Measurements from ENCODE around the gene TOR2A. TPM values are rescaled to one million over a fixed set of nuclear protein-coding genes. Genes with fewer than 3 reads are reported as not detected.

TOR2A gene
- total RNA-seq (2021; fragmentation: NEBNext Ultra II Directional; extraction: Animal tissue kit (Norgen Biotek cat#: 25700)) = 18.4 and 18.7 TPM in 2 replicates
- polyA plus RNA-seq (2011; rRNA removed) = 24.9 and 34.2 TPM in 2 replicates
- polyA plus RNA-seq (2011; cell fraction: cytosol; rRNA removed) = 18.8 TPM
- 24.8 TPM for polyA plus RNA-seq (2011; cell fraction: nucleus; rRNA removed)
- polyA plus RNA-seq (2012, experiment 1 of 2) = 10.1 to 23.2 TPM (median 21.4 TPM) in 4 replicates
- polyA plus RNA-seq (2012, experiment 2 of 2) = 18.1 TPM
- polyA plus RNA-seq (2013, experiment 1 of 2) = 18.7 TPM
- polyA plus RNA-seq (2013, experiment 2 of 2) = 21.8 TPM
- 4.3 and 4.4 TPM in 2 replicates for polyA minus RNA-seq (2011; rRNA and poly(A)+ RNA removed)
- 11.2 TPM for polyA minus RNA-seq (2011; cell fraction: cytosol; rRNA and poly(A)+ RNA removed)
- 9.3 TPM for polyA minus RNA-seq (2011; cell fraction: nucleus; rRNA and poly(A)+ RNA removed)
- long read RNA-seq, experiment 1, transcript TOR2A-209 (4 exons, 933 nt) = major isoform, 12 of 27 reads
- long read RNA-seq, experiment 1, partial matches to known transcripts = 2 of 27 reads
- long read RNA-seq, experiment 1, other reads (novel, unspliced or antisense) = 8 of 27 reads
- long read RNA-seq, experiment 2 = 0 reads

DNA sequence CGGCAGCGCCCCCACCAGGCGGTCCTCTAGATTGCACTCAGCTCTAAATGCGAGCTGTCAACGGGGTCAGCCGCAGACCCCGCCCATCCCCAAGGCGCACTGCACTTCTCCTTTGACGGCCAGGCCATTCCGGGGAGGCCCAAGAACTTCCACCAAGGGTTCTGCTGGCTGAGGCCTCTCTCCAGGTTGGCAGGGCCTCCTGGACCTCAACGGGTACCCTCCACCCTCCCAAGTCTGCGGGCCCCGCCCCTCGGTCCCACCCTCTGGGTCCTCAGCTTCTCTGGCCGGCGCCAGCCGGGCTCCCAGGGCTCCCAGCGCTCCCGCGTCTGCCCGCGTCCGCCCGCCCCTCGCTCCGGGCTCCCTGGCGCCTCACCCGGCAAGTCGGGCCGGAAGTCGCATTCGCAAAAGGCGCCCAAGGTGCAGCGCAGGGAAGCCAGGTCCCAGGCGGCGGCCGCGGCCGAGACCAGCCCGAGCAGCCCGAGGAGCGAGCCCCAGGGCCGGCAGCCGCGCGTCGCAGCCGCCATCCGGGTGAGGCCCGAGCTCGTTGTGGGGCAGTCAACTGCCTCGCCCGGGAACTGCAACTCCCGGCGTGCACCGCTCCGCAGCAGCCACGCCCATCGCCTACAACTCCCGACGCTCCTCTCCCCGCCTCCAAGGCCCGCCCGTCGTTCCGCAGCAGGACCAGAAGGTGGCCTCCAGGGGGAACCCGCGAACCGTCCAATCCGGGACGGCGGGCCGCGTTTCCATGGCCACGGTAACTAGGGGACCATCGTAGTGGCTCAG, at the start of gene TOR2A:
TOR2A (minus strand) TSS at position 548 of the 783 bp plus-strand sequence; CDS start at position 524, 24 bp downstream.
- peak within 1 kb of the TSS; percentile 37 for H2BK15ac ChIP-seq (ENCODE audit: low read length)
- peak within 1 kb of the TSS; percentile 46; the same call in 1 of the 2 replicates for H3K27ac ChIP-seq (ENCODE audit: low read depth, low read length)
- no peaks in the 10 kb centered on the region for H3K9me3 ChIP-seq (ENCODE audit: insufficient read depth in 2 of 2, low read depth in 1 of 2, low read length in 1 of 2)
- no peaks in the 10 kb centered on the region for H3K36me3 ChIP-seq (ENCODE audit: control insufficient read depth in 2 of 4, insufficient read depth in 4 of 4, low read length in 3 of 4)
- no peak within 1 kb of the TSS for H3K23ac ChIP-seq (ENCODE audit: insufficient read length)
- 0 out of 2 replicates have a peak, but pooled peaks cover 2% of the 10 kb centered on the region for H3K23me2 ChIP-seq (ENCODE audit: low read depth, low read length)
- no peak within 1 kb of the TSS for H3K4ac ChIP-seq (replicated peaks; ENCODE audit: insufficient read length, low read depth, low read length)
- ChIA-PET POLR2A (ENCODE audit: partially characterized antibody) (interaction anchor here (0.6 to 2.7 kb wide), 17 partner anchors 10 to 460 kb away, joined by 3 to 11 read pairs (median 3); partner anchors contain the start of genes CFAP157, LRSAM1 and RPL12), CTCF (ENCODE audit: partially characterized antibody) (interaction anchor here (0.6 to 4.1 kb wide), 74 partner anchors 8 to 234 kb away, joined by 3 to 34 read pairs (median 4); partner anchors contain the start of genes CDK9, CFAP157, PTRH1 and ST6GALNAC4)
- peak within 1 kb of the TSS; percentile 98 for H2AFZ ChIP-seq (ENCODE audit: low read length)
- no peaks in the 10 kb centered on the region for H3K79me2 ChIP-seq (ENCODE audit: control insufficient read depth in 1 of 2, insufficient read depth in 2 of 2, low read length in 2 of 2)
- peak within 1 kb of the TSS; percentile 14 for H3K56ac ChIP-seq (replicated peaks; ENCODE audit: insufficient read length, low read depth, low read length)
- FAIRE-seq (peak; percentile 36), DNase-seq (ENCODE audit: low read depth in 1 of 2, low spot score in 2 of 2) (peak; percentile 96 to 99)
- H2BK12ac ChIP-seq (ENCODE audit: low read depth, low read length) = peak within 1 kb of the TSS; percentile 39; the same call in 1 of the 2 replicates
- H2BK120ac ChIP-seq (replicated peaks; ENCODE audit: low read depth, low read length) = no peak within 1 kb of the TSS
- WGBS, 2 experiments (ENCODE audit: extremely low coverage in 1 of 2, insufficient coverage in 1 of 2, insufficient read length in 1 of 2, insufficient replicate concordance in 2 of 2, low coverage in 1 of 2, low lambda C conversion rate in 2 of 2, missing lambda C conversion rate in 1 of 2) = 2% methylated on average over 50 of the region's 76 CpGs; no CpG with 5 or more reads in 1 of the 2 experiments
- peak within 1 kb of the TSS; percentile 46; the same call in 1 of the 2 replicates for H2BK5ac ChIP-seq (ENCODE audit: low read depth, low read length)
- peak within 1 kb of the TSS in 3 of 4 experiments; percentile 38 to 75 (median 42); a peak in 5 of 7 replicates for H3K9ac ChIP-seq (replicated peaks in 1 of 4; ENCODE audit: extremely low read depth in 1 of 4, low read depth in 3 of 4, low read length in 3 of 4)
- H2AK5ac ChIP-seq (ENCODE audit: low read depth, low read length) = peak within 1 kb of the TSS; percentile 2; the same call in 1 of the 2 replicates
- peaks cover 3 to 11% (median 6%) of the 10 kb centered on the region in 4 experiments; a peak in 6 of 7 replicates for H3K4me1 ChIP-seq (replicated peaks in 1 of 4; ENCODE audit: control insufficient read depth in 3 of 4, insufficient read depth in 4 of 4, low read length in 3 of 4)
- H3K79me1 ChIP-seq (ENCODE audit: low read depth, low read length) = no peaks in the 10 kb centered on the region
- H4K91ac ChIP-seq (replicated peaks; ENCODE audit: insufficient read length, low read length) = peak within 1 kb of the TSS; percentile 93
- H4K8ac ChIP-seq (ENCODE audit: extremely low read depth, insufficient read depth, low read length) = peak within 1 kb of the TSS; percentile 83; the same call in 1 of the 2 replicates
- H3K18ac ChIP-seq (ENCODE audit: extremely low read depth, low read length) = peak within 1 kb of the TSS; percentile 76
- H2BK20ac ChIP-seq (ENCODE audit: low read length) = 0 out of 2 replicates have a peak within 1 kb of the TSS, but pooled peaks have one; percentile 29
- H3K14ac ChIP-seq (ENCODE audit: insufficient read length) = no peak within 1 kb of the TSS
- peak within 1 kb of the TSS; percentile 35 to 78 (median 67) for H3K4me3 ChIP-seq (ENCODE audit: extremely low read depth in 1 of 4, insufficient read depth in 2 of 4, low read depth in 3 of 4, low read length in 4 of 4)
- no peaks in the 10 kb centered on the region for H3K27me3 ChIP-seq (replicated peaks in 1 of 4; ENCODE audit: control insufficient read depth in 3 of 4, extremely low read depth in 1 of 4, insufficient read depth in 3 of 4, low read length in 3 of 4)
- peak within 1 kb of the TSS; percentile 68 for H4K5ac ChIP-seq (ENCODE audit: insufficient read length, low read depth, low read length)
- H3K4me2 ChIP-seq (ENCODE audit: insufficient read depth in 1 of 2, low read depth in 2 of 2, low read length in 2 of 2) = peak within 1 kb of the TSS; percentile 26 to 77
- peaks cover 0 to 2% of the 10 kb centered on the region in 2 experiments for H4K20me1 ChIP-seq (replicated peaks in 1 of 2; ENCODE audit: control insufficient read depth in 1 of 2, insufficient read depth in 2 of 2, low read length in 2 of 2)
- TF ChIP-seq EGR1 (IDR thresholded peaks at IDR 0.05; ENCODE audit: borderline replicate concordance, low read depth, low read length) (no peak), MAFK (IDR thresholded peaks at IDR 0.05; ENCODE audit: low read depth, low read length) (no peak), USF2 (IDR thresholded peaks at IDR 0.05; ENCODE audit: low read length) (no peak), SP4 (IDR thresholded peaks at IDR 0.05; ENCODE audit: low read length) (peak; percentile 68; the same call in 1 of the 2 replicates), CHD2 (IDR thresholded peaks at IDR 0.05; ENCODE audit: low read length) (peak; percentile 41; the same call in 1 of the 2 replicates)
- TF ChIP-seq, protein P1, sequence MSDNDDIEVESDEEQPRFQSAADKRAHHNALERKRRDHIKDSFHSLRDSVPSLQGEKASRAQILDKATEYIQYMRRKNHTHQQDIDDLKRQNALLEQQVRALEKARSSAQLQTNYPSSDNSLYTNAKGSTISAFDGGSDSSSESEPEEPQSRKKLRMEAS (IDR thresholded peaks at IDR 0.05) = peak; percentile 22; the same call in 1 of the 2 replicates
